ENCODE data around the gene MKRN1.

DNA sequence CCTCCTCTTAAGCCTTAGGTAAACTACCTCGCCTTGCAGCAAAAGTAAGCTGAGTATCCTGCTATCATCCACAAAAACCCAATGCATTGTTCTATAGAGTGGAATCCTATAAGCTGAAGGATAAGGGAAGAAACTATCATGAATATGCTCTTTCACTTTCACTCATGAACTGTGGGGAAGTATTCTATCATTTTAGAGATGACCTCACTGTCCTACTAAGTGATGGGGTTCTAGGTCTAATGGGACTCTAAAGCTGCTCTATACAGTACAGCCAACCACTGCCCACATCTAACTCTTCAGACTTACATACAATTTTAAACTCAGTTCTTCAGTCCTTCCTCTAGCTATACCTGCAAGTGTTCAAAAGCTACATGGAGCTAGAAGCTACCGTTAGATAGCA lies 16.2 kb downstream of the MKRN1 start:
- TF ChIP-seq, protein P1, sequence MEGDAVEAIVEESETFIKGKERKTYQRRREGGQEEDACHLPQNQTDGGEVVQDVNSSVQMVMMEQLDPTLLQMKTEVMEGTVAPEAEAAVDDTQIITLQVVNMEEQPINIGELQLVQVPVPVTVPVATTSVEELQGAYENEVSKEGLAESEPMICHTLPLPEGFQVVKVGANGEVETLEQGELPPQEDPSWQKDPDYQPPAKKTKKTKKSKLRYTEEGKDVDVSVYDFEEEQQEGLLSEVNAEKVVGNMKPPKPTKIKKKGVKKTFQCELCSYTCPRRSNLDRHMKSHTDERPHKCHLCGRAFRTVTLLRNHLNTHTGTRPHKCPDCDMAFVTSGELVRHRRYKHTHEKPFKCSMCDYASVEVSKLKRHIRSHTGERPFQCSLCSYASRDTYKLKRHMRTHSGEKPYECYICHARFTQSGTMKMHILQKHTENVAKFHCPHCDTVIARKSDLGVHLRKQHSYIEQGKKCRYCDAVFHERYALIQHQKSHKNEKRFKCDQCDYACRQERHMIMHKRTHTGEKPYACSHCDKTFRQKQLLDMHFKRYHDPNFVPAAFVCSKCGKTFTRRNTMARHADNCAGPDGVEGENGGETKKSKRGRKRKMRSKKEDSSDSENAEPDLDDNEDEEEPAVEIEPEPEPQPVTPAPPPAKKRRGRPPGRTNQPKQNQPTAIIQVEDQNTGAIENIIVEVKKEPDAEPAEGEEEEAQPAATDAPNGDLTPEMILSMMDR (IDR thresholded peaks at IDR 0.05; ENCODE audit: low read depth, low read length, poor library complexity, severe bottlenecking), result no peak
- TF ChIP-seq EZH2phosphoT487 (IDR thresholded peaks at IDR 0.05; ENCODE audit: borderline replicate concordance, low read length), result no peak

Data from DOHH2 (cell line).